Measurements from ENCODE around the gene PROSER2.

PROSER2 gene

DNA sequence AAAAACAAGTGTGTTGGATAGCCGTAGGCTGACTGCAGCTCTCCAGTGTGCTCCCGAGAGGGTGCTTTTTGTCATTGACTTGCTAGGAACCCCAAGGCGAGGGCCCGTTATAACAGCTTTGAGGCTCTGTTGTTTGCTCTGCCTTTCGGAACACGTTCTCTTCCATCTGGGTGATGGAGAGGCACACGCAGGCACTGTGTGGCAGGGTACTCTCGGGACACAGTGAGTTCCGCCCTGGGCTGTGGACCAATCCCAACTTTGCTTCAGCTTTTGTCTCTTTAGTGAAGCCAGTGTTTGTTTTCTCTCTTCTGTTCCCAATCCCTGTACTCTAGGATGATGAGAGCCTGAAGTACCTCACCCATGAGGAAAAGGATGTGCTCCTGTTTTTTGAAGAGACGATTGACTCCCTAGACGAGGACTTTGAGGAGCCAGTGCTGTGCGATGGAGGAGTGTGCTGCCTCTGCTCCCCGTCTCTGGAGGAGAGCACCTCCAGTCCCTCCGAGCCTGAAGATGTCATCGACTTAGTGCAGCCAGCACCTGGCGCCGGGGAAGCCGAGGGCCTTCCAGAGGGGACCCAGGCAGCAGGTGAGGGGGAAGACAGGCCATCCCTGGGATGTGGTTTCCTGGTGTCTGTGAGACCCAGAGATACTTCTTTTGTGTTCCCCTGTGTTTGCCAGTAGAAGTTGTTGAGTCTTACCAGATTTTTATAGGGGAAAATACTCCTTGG lies 43.2 kb downstream of the PROSER2 start:
- DNase-seq: no peak

DNA sequence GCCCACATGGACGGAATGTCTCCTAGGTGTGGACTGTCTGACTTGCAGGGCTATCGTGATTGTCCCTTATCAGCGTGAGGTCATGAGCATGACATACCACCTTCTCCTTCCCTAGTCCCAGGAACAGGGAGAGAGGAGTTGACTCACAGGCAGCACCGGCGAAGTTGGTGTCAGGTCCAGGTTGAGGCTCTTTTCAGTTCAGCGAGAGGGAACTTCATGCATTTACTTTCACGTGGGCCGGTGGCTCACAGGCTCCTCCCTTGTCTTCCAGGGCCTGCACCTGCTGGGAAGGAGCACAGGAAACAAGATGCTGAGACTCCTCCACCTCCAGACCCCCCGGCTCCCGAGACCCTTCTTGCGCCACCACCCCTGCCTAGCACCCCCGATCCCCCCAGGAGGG lies 46.1 kb downstream of the PROSER2 start:
- DNase-seq: no peak

DNA sequence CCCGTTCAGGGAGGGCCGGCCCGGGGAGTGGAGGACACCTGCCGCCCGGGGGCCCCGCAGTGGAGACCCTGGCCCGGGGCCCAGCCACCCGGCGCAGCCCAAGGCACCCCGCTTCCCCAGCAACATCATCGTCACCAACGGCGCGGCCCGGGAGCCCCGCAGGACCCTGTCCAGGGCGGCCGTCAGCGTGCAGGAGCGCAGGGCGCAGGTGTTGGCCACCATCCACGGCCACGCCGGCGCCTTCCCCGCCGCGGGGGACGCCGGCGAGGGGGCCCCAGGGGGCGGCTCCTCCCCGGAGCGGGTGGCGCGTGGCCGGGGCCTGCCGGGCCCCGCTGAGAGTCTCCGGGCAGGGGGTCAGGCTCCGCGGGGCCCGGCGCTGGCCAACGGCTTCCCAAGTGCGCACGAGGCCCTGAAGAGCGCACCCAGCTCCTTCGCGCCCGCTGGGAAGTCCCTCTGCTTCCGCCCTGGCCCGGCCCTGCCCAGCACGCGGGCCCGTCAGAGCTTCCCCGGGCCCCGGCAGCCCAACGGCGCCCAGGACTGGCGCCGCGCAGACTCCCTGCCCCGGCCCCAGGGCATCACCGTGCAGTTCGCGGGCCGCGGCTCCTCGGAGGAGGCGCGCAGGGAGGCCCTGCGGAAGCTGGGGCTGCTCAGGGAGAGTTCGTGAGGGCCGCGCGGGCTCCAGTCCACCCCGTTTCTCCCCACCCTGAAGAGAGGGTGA lies 46.7 kb downstream of the PROSER2 start:
- peak; percentile 80 for DNase-seq

DNA sequence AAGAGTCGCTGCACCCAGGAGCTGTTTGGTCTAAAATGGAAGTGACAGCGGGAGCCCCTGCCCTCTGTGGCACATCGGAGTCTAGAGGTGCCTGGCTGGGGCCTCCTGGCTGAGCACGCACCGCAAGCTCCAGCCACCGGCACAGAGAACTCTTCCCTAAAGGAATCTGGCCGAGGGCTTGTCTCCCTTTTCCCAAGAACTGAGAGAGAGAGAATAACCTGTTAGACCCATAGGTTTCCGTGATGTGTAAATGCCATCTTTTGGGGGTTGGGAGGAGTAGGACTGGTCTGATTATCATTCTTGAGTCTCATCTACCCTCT lies 47.3 kb downstream of the PROSER2 start:
- no peak for DNase-seq

DNA sequence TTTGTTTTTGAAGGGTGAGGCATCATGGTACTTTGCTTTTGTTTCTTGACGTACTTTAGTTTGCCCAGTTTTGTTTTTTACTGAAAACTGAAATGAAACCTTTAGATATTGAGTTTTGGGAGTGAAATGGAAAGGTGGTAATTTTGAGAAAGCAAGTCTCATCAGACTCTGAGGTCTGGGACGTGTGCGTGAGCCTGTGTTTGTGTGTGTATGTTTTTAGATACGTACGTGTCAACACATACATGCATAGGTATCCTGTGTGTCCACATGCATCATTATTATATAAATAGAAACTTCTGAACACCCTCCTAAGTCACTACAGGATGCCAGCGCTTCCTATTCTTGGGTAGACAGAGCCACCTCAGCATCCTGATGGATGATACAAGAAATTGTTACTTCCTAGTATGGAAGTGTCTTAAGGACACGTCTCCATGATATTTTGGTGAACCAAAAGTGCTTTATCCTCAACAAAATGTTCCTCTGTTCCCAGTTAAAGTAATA lies 47.8 kb downstream of the PROSER2 start:
- DNase-seq: no peak

DNA sequence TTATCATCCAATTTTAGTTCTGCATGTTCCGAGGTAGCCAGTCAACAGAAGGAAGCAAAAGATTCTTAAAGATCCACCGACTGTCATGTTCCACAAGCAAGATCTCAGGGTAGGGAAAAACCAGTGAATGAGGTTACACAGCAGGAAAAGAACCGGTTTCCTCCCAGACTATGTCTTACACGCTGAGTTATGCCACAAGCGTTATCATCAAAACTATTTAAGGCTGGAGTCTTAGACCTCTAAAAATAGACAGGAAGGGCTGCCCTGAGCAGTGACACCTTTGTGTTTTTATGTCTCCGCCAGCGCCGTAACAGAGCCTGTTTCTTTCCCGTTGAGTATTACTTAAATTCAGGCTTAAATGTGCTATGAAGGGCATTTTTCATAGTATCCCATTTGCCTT lies 48.3 kb downstream of the PROSER2 start:
- DNase-seq: no peak

DNA sequence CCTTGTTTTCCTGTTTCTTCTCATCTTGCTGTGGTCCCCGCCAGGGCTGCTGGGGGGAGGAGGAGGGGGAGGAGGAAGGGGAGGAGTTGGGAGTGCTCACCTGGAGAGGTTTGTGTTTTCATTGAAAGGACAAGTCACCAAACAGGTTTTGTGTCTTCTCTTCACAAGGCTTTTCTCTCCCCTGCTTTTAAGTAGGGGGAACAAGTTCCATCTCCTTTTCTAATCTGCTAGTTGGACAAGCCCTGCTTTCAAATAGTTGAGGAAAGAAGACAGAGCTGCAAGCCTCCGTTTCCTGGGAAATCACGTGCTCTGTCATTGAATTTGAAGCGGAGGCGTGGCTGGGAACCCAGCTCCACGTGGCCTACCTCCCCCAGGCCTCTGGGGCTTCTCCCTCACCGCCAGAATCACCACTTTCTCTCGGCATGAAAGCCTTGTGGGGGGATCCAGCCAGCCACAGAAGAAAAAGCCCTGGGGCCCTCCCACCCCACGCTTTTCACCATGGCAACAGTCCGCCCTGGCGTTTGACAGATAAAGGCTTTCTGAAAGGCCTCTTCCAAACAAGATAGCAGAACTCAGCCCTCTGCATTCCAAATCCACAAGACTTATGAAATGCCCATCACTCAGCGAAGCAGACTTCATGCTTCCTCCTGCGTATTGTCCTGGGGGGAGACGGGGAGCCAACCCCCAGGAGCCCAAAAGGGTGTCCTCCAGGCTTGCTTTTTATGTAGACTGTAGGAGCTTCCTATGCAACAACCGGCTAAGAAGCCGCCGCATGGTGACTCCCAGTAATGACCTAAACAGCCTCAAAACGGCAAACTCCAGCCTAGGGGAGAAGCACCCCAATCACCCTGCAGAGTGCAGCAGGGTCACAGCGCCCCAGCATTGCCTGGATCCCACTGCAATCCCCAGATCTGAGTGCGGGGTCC lies 51.7 kb downstream of the PROSER2 start:
- peak; percentile 73 for DNase-seq

DNA sequence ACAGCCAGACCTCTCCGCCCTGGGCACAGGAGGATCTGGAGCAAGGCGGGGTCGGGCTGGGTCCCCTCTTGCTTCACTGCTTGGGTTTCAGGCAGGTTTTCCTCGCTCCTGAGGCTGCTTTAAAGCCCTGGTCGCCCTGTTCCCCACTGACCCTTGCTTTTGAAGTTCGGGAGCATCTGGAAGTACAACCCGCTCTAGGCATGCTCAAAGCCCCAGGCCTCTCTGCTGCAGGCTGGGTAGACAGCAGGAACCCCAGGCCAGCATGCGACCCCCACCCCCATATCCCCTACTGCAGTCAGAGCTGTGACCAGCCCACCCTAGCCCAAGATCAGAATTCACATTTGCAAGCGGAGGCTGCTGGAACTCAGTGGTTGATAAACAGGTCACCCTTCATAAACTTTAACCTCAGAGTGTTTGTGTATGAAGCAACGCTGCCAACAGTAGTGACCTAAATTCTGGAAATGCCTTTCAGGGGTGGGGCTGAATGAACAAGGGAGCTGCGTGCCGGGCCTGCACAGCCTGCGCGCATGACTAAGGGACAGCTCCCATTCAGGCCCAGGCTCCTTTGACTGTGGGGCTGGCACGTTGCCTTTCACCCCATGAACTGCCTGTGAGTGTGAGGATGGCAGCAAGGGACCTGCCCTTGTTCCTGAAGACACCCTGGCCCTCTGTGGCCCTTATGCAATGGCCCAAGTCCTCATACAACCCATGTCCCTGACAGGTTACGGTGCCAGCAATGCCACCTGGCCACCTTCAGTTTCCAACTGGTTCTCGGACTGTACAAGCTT lies 52.5 kb downstream of the PROSER2 start:
- DNase-seq: peak; percentile 59

DNA sequence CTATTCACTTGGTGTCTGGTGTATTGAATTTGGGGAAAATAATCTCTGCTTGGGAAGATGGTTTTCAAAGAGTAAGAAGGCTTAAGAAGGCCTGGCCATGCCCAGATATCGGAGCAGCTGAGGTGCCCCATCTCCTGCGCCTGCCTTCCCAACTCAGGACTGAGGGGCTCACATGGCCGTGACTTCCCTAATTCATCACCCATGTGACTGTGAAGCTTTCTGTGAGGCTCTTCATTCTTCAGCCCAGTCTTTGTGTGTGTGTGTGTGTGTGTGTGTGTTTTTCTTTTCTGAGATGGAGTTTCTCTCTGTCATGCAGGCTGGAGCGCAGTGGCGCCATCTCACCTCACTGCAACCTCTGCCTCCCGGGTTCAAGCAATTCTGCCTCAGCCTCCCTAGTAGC lies 53.2 kb downstream of the PROSER2 start:
- DNase-seq: no peak

DNA sequence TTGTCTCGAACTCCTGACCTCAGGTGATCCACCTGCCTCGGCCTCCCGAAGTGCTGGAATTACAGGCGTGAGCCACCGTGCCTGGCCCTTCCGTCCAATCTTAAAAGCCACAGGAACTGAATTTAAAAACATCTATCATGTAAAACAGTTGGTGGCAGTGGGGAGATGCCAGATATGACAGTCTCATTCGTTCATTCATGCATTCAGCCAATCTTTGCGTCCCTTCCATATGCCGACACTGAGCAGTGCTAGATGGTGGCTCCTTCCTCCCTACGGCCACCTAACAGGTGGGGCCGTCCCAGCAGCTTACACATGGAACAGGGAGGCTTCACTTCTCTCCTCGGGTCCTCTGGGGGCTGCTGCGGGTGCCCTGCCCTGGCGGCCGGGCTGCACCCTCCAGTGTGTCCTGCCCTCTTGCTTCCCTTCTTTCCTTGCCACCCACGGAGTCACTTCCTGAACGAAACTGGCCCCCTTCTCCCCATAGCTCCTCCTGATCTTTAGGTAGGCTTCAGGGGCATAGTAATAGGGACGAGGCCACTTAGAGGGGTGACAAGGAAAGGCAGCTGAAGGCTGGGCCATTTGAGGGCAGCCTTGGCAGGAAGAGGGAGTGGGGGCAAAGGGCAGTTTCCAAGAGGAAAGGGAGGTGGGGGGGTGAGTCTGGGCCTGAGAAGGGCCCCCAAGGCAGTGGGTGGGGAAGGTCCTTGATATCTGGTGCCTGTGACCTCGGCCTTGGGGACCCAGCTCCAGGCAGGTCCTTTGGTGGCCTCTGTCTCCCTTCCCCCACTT lies 53.8 kb downstream of the PROSER2 start:
- DNase-seq: no peak

DNA sequence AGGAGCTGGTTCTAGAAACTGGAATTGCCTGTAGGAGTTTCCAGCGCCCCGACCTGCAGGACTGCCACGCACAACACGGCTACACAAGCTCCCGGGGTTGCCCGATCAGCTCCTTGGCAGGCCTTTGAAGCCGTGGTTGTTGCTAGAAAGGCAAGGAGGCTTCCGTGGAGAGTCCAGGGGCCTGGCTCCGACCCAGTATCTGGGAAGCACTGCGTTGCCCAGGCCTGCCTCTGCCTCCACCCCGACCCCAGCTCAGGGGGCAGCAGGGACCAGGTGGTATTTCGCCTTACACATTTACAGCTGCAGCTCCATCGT lies 54.4 kb downstream of the PROSER2 start:
- no peak for DNase-seq

DNA sequence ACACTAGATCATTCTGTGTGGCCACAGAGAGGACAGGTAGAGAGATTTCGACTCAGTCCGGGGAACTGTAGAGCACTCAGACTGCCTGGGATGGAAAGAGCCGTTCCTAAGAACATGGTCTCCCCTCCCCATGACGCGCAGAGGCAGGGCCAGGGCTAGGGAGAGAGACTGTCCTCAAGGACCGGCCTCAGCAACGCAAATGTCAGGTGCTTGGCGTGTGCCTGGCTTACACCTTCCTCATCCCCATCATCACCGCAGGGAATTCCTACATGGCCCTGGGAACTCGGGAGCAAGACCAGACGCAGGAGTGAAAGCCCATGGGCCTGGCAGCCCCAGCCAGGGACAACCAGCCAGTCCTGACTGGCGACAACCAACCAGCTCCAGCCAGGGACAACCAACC lies 55.6 kb downstream of the PROSER2 start:
- no peak for DNase-seq

DNA sequence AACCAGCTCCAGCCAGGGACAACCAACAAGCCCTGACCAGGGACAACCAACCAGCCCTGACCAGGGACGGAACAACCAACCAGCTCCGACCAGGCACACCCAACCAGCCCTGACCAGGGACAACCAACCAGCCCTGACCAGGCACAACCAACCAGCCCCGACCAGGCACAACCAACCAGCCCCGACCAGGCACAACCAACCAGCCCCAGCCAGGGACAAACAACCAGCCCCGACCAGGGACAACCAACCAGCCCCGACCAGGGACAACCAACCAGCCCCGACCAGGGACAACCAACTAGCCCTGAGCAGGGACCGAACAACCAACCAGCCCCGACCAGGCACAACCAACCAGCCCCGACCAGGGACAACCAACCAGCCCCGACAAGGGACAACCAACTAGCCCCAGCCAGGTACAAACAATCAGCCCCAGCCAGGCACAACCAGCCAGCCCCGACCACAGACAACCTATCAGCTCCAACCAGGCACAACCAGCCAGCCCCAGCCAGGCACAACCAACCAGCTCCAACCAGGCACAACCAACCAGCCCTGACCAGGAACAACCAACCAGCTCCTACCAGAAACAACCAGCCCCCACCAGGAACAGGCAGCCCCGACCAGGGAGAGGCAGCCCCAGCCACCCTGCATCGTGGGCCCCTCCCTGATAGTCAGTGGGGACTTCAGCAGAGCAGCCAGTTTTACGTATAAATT lies 56.4 kb downstream of the PROSER2 start:
- DNase-seq: no peak

DNA sequence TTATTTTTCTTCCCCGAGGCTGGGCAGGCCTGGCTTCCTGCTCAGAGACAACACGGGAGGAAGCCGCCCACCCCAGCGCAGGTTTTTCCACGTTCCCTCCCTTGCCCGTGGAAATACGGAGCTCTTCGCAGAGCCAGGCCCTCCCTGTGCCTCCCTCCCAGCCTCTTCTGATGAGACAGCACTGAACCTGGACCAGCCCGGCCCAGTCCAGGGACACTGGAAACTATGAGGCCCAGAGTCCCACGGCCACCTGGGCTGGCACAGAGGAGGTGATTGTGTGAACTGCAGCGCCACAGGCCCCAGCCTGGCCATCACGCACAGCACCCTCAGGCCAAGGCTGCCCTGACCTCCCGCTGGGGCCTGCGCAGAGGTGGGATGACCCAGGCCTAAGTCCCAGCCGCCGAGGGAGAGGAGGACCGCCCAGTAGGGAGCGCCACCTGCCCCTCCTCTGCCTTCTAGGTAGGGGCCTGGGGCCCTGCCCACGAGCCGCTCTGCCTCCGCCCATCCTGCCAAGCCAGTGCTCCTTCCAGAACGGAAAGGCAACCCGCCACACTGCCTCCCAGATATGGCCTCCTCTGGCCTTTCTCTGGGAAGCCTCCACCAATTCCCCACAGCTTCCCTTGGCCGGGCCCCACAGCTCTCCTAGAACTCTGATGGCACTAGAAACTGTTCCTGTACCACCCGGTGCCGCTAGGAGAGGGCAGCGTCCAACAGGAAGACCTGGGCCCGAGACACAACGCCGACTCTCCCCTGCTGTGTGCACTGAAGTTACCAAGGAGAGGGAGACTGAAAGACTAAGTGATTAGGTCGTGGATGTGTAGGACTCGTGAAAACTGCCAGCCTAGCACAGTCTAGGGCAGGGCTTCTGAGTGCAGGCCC lies 57.2 kb downstream of the PROSER2 start:
- DNase-seq: no peak

DNA sequence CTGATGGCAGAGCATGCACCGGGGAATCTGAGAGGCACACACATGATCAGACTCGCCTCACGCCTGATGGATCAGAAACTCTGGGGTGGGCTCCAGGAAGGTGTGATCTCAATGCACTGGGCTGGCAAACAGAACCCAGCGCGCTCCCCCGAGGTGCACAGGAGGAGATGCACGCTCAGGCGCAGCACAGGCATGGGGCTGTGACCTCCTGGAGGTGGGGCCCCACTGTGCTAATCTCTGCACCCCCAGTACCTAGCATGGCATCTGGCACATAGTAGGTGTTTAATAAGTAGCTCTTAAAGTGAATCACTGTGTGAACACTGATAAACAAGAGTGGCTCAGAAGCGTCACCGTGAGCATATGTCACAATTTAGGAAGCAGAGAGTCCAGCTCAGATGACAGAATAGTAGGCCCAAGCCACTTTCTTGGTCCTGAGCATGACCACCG lies 57.9 kb downstream of the PROSER2 start:
- DNase-seq: no peak

DNA sequence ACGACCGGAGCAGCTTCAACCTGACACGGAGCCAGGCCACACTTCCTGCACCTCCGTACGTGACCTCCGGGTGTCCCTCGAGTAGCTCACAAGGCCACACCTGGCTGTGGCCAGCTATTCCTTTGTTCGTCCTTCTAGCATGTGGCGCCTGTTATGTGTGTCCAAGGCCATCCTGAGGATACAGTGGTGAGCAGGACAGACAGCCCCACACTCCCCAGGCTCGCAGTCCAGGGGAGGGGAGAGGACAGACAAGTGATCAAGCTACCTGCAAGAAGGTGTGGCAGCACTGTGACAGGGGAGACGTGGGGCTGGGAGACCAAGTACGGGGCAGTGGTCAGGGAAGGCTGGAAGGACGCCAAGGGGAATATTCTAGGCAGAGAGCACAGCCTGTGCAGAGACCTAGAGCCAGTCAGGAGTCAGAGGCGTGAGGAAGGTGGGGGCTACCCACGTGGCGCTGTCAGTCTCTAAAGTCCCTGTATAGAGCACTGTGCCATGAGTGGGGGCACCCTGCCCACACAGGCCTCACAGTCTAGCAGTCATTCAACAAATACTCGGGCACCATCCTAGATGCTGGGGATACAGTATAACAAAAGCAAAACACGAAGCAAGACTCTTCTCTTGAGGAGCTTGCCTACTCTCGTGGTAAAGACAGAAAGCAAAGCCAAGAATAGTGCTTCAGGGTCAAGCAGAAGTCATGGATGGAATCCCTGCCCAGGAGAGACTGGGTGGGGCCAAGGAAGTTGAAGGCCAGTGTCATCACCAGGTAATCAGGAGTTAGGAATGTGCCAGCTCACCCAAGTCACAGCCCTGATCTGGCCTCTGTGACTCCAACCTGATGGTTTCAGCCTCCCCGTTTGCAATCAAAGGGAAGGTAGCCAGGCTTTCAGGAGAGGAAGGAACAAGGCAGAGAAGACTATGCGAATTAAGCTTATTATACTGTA lies 58.6 kb downstream of the PROSER2 start:
- DNase-seq: no peak

DNA sequence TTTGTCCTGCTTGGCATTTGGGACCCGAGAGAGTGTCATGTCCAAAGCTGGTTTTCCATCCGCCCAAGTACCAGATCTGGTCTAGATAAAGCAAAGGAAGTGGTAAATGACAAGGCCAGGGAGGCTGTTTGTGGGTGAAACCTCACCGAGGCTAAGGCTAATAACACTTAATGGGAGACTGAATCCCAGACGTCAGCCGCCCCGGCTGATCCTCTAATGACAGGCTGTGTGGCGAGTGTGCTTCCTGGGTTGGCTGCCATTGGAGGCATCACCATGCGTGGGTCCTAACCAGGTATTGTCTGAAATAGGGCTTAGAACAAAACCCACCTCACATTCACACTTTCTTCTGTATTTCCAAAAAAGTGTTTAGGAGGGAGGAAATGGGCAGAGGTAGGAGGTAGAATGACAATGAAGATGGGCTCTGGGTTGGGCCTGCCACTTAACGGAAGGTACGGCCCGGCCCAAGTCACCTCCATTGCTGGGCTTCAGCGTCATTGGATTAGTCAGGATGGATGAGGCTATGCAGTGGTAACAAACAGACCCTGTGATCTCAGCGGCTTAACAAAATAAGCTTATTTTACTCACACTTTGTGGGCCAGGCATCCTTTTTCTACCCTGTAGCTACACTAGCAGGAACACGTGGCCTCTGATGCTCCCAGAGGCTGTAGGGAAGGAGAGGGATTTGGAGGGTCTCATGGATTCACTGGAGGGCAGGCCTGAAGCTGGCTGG lies 59.7 kb downstream of the PROSER2 start:
- DNase-seq: no peak
